Measurements from ENCODE around the gene PYCR2.

The PYCR2 gene

DNA sequence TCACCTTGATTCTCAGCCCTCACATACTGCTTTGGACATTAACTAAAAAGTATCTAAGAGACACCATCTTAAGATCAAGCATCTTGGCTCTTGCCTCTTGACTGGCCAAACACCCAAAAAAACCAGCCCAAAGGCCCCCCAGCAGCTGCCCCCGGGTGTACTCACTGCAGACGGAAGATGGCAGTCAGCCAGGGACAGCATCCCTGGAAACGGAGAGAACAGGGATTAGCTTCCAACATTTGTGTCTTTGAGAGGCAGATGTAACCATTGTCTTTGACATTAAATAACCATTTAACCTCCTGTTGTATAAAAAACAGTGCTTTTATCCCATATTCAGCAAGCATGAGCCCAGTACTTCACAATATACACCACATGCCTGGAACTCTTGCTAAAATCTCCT lies 53.1 kb downstream of the PYCR2 start:
- no peak for DNase-seq (ENCODE audit: extremely low read depth, low read depth)
- TF ChIP-seq, protein P1, sequence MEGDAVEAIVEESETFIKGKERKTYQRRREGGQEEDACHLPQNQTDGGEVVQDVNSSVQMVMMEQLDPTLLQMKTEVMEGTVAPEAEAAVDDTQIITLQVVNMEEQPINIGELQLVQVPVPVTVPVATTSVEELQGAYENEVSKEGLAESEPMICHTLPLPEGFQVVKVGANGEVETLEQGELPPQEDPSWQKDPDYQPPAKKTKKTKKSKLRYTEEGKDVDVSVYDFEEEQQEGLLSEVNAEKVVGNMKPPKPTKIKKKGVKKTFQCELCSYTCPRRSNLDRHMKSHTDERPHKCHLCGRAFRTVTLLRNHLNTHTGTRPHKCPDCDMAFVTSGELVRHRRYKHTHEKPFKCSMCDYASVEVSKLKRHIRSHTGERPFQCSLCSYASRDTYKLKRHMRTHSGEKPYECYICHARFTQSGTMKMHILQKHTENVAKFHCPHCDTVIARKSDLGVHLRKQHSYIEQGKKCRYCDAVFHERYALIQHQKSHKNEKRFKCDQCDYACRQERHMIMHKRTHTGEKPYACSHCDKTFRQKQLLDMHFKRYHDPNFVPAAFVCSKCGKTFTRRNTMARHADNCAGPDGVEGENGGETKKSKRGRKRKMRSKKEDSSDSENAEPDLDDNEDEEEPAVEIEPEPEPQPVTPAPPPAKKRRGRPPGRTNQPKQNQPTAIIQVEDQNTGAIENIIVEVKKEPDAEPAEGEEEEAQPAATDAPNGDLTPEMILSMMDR (IDR thresholded peaks at IDR 0.05; ENCODE audit: low read depth, low read length, missing control alignments): no peak
- no peak overlapping the region for H3K4me3 ChIP-seq (replicated peaks; ENCODE audit: low read depth, low read length)
